GM21360 (cell line): ENCODE measurements around the gene TLR1.
"Not testable (repeated sequence)": the region's sequence is repeated elsewhere in the genome, so short reads cannot be mapped to it uniquely, and the experiment has no call there.

ENCODE experiments used
- ATAC-seq: cut with Tn5 transposase; IDR thresholded peaks from one replicate; pipeline ENCODE4 v1.9.1; 2021; ENCODE audit warnings: mild to moderate bottlenecking, moderate library complexity; ENCODE audit not compliant: unreplicated experiment

Gene TLR1

DNA sequence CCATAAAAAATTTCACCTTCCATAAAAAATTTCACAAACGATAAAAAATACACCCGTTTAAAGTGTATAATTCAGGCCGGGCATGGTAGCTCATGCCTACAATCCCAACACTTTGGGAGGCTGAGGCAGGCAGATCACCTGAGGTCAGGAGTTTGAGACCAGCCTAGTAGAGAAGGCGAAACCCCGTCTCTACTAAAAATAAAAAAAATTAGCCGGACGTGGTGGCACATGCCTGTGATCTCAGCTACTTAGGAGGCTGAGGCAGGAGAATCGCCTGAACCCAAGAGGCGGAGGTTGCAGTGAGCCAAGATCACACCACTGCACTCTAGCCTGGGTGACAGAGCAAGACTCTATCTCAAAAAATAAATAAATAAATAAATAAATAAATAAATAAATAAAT is 1.7 kb upstream of the TLR1 start:
- not testable (repeated sequence) for ATAC-seq

DNA sequence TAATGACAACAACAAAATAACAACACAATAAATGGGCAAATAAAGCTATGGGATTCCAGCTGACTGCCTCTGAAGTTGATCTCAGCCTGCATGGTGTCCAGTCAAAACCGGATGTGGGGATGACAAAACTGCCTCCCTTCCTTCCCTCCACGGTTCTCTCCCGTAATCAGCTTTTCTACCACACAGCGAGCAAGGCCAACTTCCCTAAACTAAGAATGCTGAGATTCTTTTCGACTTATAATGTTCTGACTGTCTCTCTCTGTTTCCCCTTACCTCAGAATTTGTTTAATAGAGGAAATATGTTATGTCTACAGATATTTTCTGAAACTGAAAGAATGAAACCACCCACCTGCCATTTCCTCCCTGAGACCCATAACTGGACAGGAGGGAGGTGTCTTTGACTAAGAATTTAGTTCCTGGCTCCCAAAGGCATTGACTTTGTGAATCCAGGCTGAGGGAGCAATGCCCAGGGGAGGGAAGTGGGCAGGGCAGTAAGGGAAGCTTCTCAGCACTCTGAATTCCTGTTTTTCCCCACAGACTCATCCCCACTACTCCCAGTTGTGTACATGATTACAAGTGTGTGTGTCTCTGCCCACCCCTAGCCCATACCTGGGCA is 1.0 kb upstream of the TLR1 start:
- peak; percentile 71 for ATAC-seq

DNA sequence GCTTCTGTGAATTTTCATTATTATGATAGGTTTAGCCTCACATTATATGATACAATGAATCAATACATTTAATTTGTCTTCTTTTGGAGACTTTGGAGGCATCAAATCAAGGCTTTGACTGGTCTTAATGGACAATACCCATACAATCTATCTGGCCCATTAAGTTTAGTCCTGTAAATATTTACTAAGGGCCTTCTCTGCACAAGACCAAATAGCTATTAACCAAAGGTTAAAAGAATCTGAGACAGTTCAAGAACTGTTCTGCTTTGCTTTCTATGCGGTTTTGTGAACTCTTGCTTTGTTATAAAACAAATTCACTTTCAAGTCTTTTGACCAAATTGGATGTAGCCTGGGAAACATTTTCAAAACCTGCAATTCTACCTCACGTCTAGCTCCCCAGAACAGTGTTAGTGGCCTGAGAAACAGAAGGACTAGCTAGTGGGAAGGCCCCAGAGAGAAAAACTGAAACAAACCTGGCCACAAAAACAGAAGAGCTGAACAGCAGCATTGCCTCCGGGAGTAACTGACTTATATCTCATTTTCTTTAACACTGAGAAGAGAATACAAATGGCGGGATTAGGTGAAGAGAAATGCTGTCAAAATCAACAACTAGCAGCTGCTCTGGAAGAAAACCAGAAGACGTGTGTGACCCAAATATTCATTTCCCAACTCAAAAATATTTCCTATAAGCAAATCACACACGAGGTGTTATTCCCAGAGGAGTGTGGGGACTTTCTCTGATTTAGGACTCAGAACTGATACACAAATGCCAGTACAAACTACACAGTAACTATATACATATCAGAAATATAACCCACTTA is 548 bp downstream of the TLR1 start:
- peak; percentile 39 for ATAC-seq

DNA sequence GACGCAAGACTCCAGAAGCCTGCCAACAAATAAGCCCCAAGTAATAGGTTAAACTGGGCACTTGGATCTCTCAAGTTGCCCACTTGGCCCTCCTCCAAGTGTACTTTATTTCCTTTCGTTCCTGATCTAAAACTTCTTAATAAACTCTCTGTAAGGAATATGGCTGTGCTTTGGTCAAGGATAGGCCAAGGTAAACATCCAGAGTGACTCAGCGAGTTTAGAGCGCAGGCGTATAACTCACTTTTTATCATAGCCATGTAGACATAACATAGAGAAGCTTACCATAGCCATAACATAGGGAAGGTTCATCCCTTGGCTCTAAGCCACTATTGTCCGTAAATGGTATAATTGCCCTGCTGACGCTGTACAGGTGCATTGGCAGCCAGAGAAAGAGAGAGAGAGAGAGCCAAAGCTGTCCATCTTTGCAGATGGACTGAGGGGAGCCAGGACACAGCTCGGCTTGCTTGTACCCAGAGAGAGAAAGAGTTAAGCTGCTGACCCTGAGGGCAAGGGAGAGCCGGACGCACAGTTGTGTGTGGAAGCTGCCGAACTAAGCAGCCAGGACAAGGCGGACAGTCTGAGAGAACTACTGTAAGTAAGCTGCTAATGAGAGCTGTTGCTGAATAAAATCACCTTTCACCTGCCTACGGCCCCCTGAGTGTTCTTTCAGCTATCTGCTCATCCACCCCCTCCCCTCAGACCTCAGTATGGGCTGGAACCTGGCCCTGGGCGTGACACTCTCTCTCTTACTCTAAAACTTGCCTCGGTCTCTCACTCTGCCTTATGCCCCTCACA is 1.8 kb downstream of the TLR1 start:
- no peak for ATAC-seq

DNA sequence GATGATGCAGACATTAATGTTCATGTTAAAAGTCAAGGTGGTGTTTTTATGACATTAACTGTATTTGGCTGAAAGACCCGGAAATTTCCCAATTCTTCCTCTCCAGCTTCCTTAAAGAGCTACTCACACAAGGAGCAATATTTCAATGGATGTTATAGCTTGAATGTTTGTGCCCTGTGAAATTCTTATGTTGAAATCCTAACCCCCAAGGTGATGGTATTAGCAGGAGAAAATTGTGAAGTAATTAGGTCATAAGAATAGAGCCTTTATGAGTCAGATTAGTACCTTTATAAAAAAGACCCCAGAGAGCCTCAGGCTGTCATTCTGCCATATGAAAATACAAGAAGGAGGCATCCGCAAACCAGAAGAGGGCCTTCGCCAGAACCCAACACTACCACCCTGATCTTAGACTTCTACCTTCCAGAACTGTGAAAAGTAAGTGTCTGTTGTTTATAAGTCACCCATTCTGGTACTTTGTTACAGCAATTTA is 3.6 kb downstream of the TLR1 start:
- no peak for ATAC-seq

DNA sequence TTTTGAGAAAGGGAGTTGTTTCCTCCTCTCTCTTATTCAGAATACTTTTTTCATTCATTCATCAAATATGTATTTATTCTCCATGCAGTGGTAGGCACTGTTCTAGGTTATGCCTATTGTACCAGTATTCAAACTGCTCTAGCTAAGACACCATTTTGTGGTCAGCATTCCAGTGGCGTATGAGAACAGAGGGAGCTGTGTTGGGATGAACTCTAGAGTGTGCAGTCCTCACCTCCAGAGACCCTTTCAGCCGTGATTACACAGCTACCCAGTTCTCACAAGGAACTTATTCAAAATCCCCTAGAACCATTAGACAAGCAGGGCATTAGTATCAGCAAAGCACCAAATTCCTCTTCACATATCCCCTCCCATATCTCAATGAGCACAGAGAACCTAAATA is 4.2 kb downstream of the TLR1 start:
- no peak for ATAC-seq

DNA sequence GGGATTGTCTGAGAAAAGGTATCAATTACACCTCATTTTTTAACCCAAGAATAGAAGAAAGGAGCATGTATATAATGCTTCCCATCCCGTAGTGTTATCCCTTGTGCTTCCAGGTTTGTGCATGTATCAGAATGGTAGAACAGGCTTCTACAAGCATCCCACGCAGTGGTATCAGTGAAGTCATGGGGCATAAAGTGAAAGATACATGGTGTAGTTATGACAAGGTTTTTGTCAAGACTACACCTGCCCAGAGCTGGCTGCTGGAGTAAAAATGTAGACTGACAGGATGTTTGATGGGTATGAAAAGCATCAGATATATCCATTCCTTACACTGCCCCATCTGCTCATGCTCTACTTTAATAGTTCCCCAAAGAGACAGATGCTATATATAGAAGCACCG is 9.5 kb downstream of the TLR1 start:
- ATAC-seq, result no peak

DNA sequence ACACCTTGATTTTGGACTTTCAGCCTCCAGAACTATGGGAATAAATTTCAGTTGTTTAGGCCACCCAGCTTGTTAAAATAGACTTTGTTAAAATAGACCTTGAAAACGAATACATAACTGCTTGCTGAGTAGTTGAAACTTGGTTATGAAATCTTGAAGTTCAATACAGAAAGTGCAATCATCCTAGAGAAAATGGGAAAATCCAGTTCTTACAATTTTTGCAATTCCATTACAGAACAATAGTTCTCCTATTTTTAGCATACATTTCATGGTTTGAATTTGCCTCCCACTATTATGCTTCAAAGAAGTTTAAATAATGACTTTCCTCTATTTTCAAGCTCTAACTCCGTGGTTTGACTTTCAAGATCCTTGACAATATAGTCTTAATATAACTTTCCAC is 10.5 kb downstream of the TLR1 start:
- ATAC-seq, result no peak

DNA sequence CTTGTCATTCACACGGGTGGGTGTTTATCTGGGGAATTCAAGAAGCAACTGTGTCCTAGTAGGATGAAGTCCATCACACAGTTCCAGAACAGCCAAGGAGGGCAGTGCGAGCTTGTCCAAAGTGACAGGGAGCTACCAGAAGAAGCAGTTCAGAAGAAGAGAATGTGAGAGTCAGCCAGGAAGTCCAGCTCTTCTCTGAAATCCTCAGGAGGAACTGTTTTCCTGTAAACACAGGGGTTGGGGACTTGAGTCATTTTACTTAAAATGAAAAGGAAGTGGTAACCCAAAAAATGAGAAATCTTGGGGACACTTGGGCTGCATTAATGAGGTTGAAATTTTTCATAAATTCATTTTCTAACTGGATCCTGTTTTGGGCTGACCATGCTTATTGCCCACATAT is 13.6 kb downstream of the TLR1 start:
- ATAC-seq, result no peak

DNA sequence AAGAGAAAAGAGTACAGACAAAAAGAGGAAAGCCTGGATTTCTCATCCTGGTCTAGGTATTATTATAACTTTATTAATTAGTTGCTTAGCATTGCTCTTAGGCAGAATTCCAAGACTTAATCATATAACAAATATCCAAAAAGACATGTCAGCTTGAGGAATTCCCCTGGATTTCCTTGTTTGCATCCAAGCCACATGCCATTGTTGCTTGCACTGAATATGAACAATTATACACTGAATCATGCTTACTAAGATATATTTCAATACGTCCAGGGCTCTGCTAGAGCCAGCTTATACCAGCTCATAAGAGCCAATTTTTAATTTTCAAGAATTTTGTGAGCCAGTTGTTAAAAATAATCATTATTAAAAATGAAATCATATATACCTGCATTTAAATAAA is 16.3 kb downstream of the TLR1 start:
- no peak for ATAC-seq

DNA sequence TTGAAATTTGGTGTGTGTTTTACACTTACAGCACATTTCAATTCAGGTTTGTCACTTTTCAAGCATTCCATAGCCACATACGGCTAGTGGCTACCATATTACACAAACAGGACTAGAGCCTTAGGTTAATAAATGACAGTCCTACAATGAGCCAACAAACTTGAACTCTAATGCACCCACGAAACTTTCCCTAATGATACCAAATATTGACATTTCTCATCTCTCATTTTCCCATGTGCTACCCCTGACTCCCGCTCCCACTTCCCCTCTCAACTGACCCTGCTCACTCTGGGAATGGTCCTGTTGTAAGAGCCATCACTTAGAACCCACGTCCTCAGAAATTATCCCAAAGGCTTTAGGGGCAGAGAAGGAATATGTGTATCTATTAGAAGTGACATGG is 16.9 kb downstream of the TLR1 start:
- no peak for ATAC-seq

DNA sequence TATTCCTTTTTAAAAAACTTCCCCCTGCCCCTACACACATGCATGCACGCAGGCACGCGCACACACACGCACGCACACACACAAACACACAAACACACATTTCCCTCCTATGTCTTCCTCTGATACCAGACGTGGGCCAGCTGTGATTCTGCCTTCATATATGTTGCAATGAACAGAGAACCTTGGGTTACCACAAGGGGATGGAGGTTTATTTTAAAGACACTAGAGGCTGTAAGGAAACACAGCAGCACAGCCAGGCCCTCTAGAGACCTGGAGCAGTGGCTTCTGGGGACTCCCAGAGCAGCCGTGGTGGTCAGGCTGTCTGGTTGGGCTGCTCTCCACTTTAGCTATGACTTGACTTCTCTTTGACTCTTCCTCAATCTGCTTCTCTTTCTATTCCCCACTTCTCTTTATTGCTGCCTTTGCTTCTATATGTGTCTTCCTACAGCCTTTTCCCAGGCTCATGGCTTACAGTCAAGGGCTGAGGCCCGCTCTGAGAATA is 18.6 kb downstream of the TLR1 start:
- peak; percentile 65 for ATAC-seq

DNA sequence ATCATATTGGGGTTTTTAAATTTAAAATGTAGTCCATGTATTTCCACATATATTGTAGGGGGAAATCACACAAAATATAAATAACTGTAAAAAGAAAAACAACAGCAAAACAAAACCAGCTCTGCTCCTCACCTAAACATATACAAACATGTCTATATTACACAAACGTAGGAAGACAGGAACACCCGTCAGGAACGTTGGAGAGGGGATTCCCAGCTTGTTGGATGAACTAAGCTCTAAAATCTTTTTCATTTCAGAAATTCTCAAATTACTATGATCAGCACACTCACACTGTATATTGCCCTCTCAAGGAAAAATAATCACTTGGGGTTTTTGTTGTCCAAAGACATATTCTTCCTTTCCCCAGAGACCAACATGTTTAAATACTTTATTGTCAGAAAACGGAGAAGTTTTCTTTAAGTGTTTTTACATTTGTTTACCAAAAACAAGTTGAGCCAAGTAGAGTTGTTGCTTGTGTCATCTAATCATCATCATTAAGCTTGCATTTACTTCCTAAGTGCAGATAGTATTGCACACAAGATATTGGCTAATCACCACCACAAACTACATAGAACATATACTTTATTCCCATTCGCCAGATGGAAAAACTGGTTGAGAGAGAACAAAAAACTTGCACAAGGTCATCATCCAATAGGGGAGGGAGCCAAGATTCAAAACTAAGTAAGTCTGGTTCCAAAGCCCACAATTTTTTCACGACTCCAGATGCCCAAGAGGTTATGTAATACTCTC is 19.4 kb downstream of the TLR1 start:
- no peak for ATAC-seq

DNA sequence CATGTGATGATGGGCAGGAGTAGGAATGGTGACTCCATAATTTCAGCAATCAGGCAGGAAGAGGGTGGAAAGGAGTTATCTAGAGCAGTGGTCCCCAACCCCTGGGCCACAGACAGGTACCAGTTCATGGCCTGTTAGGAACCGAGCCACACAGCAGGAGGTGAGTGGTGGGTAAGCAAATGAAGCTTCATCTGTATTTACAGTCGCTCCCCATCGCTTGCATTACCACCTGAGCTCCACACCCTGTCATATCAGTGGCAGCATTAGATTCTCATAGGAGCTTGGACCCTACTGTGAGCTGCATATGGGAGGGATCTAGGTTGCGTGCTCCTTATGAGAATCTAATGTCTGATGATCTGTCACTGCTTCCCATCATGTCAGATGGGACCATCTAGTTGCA is 20.4 kb downstream of the TLR1 start:
- ATAC-seq, result no peak

DNA sequence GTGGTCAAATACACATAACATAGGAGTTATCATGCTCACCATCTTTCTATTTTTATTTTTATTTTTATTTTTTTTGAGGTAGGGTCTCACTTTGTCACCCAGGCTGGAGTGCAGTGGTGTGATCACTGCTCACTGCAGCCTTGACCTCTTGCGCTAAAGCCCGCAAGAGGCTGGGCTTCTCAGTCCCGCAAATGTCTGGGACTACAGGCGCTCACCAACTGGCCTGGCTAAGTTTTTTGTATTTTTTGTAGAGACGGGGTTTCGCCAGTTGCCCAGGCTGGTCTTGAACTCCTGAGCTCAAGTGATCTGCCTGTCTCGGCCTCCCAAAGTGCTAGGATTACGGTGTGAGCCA is 21.5 kb downstream of the TLR1 start:
- ATAC-seq, result no peak

DNA sequence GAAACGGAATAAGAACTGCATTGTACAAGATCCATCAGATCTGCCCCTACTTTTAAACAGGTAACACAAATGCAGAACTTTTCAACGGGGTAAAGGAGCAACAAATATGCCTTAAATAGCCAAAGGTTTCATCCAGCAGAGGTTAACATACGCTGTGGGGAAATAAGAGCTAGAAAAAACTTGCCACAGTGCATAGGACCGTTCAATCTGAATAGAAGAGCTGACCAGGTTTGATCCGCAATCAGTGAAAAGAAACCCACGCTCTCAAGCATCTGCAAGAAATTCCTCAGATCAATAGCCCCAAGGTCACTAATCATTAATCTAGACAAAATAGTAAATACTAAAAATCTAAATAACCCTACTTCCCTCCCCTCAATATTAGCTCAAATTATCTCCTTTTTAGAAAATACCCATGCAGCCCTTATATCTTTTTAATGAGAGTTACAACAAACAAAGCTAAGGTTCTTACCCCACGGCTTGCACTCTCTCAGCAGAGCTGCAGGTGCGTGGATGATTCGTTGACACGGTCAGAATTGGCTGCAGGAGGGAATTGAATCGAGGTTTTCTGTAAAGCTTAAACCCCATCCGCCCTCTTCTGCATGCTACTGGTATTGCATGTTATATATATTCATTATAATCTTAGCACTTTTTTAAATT is 22.0 kb downstream of the TLR1 start, which contains the start of gene TLR10:
Gene TLR10, minus strand, starts transcription at position 539 of the 657 bp plus-strand sequence. CDS start 7,400 bp downstream, outside the sequence.
- peak; percentile 58 for ATAC-seq

DNA sequence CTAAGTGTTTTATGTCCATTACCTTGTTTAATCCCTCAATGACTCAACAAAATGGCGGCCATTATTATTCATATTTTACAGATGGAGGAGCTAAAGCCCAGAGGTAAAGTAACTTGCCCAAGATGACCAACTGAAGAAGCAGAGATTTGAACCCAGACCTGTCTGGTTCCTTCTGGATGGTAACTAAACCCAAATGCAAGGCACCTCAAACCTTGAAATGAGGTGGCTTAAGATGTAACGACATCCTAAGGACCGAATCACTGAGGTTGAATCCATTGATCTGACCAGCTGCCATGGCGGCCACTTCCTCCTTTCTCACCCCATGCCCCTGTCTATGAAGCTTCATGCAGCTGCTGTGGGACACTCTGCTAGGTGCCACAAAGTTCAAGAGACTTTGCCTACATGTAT is 22.7 kb downstream of the TLR1 start:
- ATAC-seq, result no peak

DNA sequence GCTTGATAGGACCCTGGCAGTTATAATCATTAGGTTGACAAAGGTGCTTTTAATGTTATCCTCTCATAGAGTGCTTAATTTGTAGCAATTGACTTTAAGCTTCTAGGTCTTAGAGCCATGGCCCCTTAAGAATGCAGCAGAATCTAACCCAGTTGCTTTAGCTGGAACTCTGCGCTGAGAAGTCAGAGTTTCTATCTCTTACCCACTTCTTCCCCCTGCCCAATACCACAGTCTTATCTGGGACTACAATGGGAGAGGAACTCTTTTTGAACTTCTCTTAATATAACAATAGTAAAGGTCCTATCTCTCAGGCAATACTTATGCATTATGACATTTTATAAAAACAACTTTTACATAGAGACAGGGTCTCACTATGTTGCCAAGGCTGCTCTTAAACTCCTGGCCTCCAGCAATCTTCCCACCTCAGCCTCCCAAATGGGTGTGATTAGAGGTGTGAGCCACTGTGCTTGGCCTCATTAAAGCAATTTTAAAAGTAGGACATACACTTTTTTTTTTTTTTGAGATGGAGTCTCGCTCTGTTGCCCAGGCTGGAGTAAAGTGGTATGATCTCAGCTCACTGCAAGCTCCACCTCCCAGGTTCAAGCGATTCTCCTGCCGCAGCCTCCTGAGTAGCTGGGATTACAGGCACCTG is 23.6 kb downstream of the TLR1 start:
- ATAC-seq, result no peak

DNA sequence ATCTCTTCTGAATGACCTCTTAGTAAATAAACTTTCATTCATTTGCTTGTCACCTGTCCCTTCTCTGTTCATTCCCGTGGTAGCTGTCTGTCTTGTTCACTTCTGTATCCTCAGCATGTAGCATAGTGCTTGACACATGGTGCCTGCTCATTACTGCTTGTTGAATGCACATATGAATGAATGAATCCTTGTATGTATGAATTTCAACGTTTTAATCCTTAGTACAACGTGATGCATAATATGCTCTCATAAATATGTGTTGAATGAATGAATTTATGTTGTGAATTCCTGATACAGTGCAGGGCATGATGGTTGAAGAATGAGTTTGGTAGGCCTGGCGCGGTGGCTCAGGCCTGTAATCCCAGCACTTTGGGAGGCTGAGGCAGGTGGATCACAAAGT is 24.8 kb downstream of the TLR1 start:
- ATAC-seq, result no peak

DNA sequence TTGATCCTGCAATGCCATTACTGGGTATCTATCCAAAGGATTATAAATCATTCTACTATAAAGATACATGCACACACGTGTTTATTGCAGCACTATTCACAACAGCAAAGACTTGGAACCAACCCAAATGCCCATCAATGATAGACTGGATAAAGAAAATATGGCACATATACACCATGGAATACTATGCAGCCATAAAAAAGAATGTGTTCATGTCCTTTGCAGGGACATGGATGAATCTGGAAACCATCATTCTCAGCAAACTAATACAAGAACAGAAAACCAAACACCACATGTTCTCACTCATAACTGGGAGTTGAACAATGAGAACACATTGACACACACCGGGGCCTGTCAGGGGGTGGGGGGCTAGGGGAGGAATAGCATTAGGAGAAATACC is 26.7 kb downstream of the TLR1 start:
- not testable (repeated sequence) for ATAC-seq
